WERI-Rb-1 (cell line): Measurements from ENCODE around the gene WDPCP.
"Not testable (repeated sequence)": the region's sequence is repeated elsewhere in the genome, so short reads cannot be mapped to it uniquely, and the experiment has no call there.

Experiments used
- DNase-seq: peaks from one replicate; pipeline ENCODE4 v3.0.0-alpha.2; 2020
- H3K27ac ChIP-seq: fragments of 250-450 bp; sonication (Bioruptor Pico); 2 replicates; pipeline ENCODE4 v1.5.1; 2020; ENCODE audit warnings: mild to moderate bottlenecking, moderate library complexity
- H3K27me3 ChIP-seq: fragments of 250-450 bp; sonication (Bioruptor Pico); 2 replicates; pipeline ENCODE4 v1.5.1; 2021; ENCODE audit warnings: mild to moderate bottlenecking, low read depth, moderate library complexity; ENCODE audit not compliant: insufficient read depth, severe bottlenecking
- H3K36me3 ChIP-seq: fragments of 250-450 bp; sonication (Bioruptor Pico); 2 replicates; pipeline ENCODE4 v1.5.1; 2020; ENCODE audit warnings: mild to moderate bottlenecking, moderate library complexity
- H3K4me3 ChIP-seq: 2 replicates; pipeline ENCODE4 v1.5.1; 2011; ENCODE audit warnings: low read depth, mild to moderate bottlenecking, control low read depth, low read length
- H3K9me3 ChIP-seq: fragments of 250-450 bp; sonication (Bioruptor Pico); 2 replicates; pipeline ENCODE4 v1.5.1; 2021; ENCODE audit warnings: mild to moderate bottlenecking, moderate library complexity; ENCODE audit not compliant: severe bottlenecking
- CTCF ChIP-seq: IDR thresholded peaks from 2 replicates; pipeline ENCODE4 v1.5.1; 2011; ENCODE audit warnings: low read depth, mild to moderate bottlenecking, control low read depth, inconsistent platforms, low read length

WDPCP gene

GRCh38 chr2:63374341-63374740 is 213.9 kb downstream of the WDPCP start:
- Histone ChIP-seq H3K9me3 (no peaks in the 10 kb centered on the region), H3K27ac (no peak overlapping the region), H3K36me3 (no peaks in the 10 kb centered on the region), H3K4me3 (no peak overlapping the region), H3K27me3 (no peaks in the 10 kb centered on the region)
- TF ChIP-seq CTCF = no peak
- DNase-seq = no peak

- Histone ChIP-seq H3K27ac (no peak overlapping the region), H3K4me3 (no peak overlapping the region), H3K9me3 (no peaks in the 10 kb centered on the region), H3K27me3 (no peaks in the 10 kb centered on the region), H3K36me3 (no peaks in the 10 kb centered on the region)
- DNase-seq = no peak
- TF ChIP-seq CTCF = no peak
Measured at GRCh38 chr2:63372549-63372948, 215.7 kb downstream of the WDPCP start.

- no peak overlapping the region for H3K27ac ChIP-seq
- H3K36me3 ChIP-seq = no peaks in the 10 kb centered on the region
- H3K27me3 ChIP-seq = no peaks in the 10 kb centered on the region
- no peak overlapping the region for H3K4me3 ChIP-seq
- no peaks in the 10 kb centered on the region for H3K9me3 ChIP-seq
- DNase-seq = no peak
- TF ChIP-seq CTCF = no peak
Measured at GRCh38 chr2:63369146-63369545, 219.1 kb downstream of the WDPCP start.

- Histone ChIP-seq H3K27ac (no peak overlapping the region), H3K4me3 (no peak overlapping the region), H3K36me3 (no peaks in the 10 kb centered on the region), H3K9me3 (no peaks in the 10 kb centered on the region), H3K27me3 (no peaks in the 10 kb centered on the region)
- DNase-seq = no peak
- TF ChIP-seq CTCF = no peak
Measured at GRCh38 chr2:63364866-63365265, 223.4 kb downstream of the WDPCP start.

- H3K27ac ChIP-seq = not testable (repeated sequence)
Measured at GRCh38 chr2:63357722-63358121, 230.6 kb downstream of the WDPCP start.

GRCh38 chr2:63347361-63347760 is 240.9 kb downstream of the WDPCP start:
- Histone ChIP-seq H3K9me3 (no peaks in the 10 kb centered on the region), H3K36me3 (no peaks in the 10 kb centered on the region), H3K27me3 (no peaks in the 10 kb centered on the region), H3K4me3 (no peak overlapping the region), H3K27ac (no peak overlapping the region)
- TF ChIP-seq CTCF = no peak
- DNase-seq = no peak

More at GRCh38 chr2:63357722-63358121, 230.6 kb downstream of the WDPCP start:
- DNase-seq, H3K9me3 ChIP-seq, H3K27me3 ChIP-seq, H3K36me3 ChIP-seq, H3K4me3 ChIP-seq: not testable (repeated sequence)
